Gastroesophageal sphincter (tissue), 3 donors: ENCODE results near the gene PRSS37.

Experiments
- EP300 ChIP-seq: sonication (generic); formaldehyde crosslinking; IDR thresholded peaks from one replicate; pipeline ENCODE4 v1.6.1; 2017; ENCODE audit warnings: antibody characterized with exemption, mild to moderate bottlenecking
- POLR2A ChIP-seq, 2 donors: fragments of 450-650 bp; IDR thresholded peaks; one replicate each; pipeline ENCODE4 v1.6.1; 2017; ENCODE audit warnings: antibody characterized with exemption in 2 of 2, mild to moderate bottlenecking in 2 of 2, moderate library complexity in 1 of 2
- POLR2AphosphoS5 ChIP-seq: sonication (generic); formaldehyde crosslinking; IDR thresholded peaks from one replicate; pipeline ENCODE4 v1.6.1; 2017; ENCODE audit warnings: antibody characterized with exemption
- TF ChIP-seq, protein P1 (sequence below), 4 experiments: fragments of 200-600 bp in 2 of 4; fragments of 450-650 bp in 2 of 4; sonication (generic) in 1 of 4; IDR thresholded peaks; one replicate each; pipeline ENCODE4 v1.5.1; 2017 to 2019; ENCODE audit warnings: antibody characterized with exemption in 4 of 4, mild to moderate bottlenecking in 2 of 4, moderate library complexity in 2 of 4

GRCh38 chr7:141838581-141838980 lies 2.7 kb downstream of the PRSS37 start:
- no peak for TF ChIP-seq POLR2AphosphoS5
- TF ChIP-seq, protein P1, sequence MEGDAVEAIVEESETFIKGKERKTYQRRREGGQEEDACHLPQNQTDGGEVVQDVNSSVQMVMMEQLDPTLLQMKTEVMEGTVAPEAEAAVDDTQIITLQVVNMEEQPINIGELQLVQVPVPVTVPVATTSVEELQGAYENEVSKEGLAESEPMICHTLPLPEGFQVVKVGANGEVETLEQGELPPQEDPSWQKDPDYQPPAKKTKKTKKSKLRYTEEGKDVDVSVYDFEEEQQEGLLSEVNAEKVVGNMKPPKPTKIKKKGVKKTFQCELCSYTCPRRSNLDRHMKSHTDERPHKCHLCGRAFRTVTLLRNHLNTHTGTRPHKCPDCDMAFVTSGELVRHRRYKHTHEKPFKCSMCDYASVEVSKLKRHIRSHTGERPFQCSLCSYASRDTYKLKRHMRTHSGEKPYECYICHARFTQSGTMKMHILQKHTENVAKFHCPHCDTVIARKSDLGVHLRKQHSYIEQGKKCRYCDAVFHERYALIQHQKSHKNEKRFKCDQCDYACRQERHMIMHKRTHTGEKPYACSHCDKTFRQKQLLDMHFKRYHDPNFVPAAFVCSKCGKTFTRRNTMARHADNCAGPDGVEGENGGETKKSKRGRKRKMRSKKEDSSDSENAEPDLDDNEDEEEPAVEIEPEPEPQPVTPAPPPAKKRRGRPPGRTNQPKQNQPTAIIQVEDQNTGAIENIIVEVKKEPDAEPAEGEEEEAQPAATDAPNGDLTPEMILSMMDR (IDR thresholded peaks at IDR 0.05): no peak
- no peak for TF ChIP-seq POLR2A (IDR thresholded peaks at IDR 0.05)
- no peak for TF ChIP-seq EP300
